Liver (tissue), 3 donors: ENCODE measurements around the gene F2R.

ENCODE experiments used
- ATF3 ChIP-seq: IDR thresholded peaks from 2 replicates; pipeline ENCODE4 v1.6.1; 2016; ENCODE audit warnings: antibody characterized with exemption
- CTCF ChIP-seq: fragments of 150-350 bp; IDR thresholded peaks from 2 replicates; pipeline ENCODE4 v1.5.1; 2017; ENCODE audit warnings: improper control_type of control experiment, low read depth, low read length; ENCODE audit not compliant: missing input control
- GABPA ChIP-seq, 2 donors: IDR thresholded peaks in 1 of 2; conservative IDR thresholded peaks in 1 of 2; 2 replicates each; pipeline ENCODE4 v1.6.1; 2016; ENCODE audit warnings: antibody characterized with exemption in 2 of 2, mild to moderate bottlenecking in 1 of 2, moderate library complexity in 1 of 2
- HNF4A ChIP-seq, 2 donors: conservative IDR thresholded peaks; 2 replicates each; pipeline ENCODE4 v1.6.1; 2016; ENCODE audit warnings: antibody characterized with exemption in 2 of 2, mild to moderate bottlenecking in 2 of 2
- HNF4G ChIP-seq: IDR thresholded peaks from 2 replicates; pipeline ENCODE4 v1.6.1; 2016; ENCODE audit warnings: antibody characterized with exemption
- MAX ChIP-seq: IDR thresholded peaks from 2 replicates; pipeline ENCODE4 v1.6.1; 2016; ENCODE audit warnings: antibody characterized with exemption
- RAD21 ChIP-seq, 2 donors: IDR thresholded peaks; 2 replicates each; pipeline ENCODE4 v1.6.1; 2016; ENCODE audit warnings: antibody characterized with exemption in 2 of 2, mild to moderate bottlenecking in 2 of 2
- REST ChIP-seq: IDR thresholded peaks from 2 replicates; pipeline ENCODE4 v1.6.1; 2016; ENCODE audit warnings: antibody characterized with exemption, mild to moderate bottlenecking
- SP1 ChIP-seq: IDR thresholded peaks from 2 replicates; pipeline ENCODE4 v1.6.1; 2018; ENCODE audit warnings: antibody characterized with exemption, mild to moderate bottlenecking
- TAF1 ChIP-seq: conservative IDR thresholded peaks from 2 replicates; pipeline ENCODE4 v1.6.1; 2016; ENCODE audit warnings: antibody characterized with exemption, mild to moderate bottlenecking
- YY1 ChIP-seq: IDR thresholded peaks from 2 replicates; pipeline ENCODE4 v1.6.1; 2016; ENCODE audit warnings: antibody characterized with exemption, mild to moderate bottlenecking
- ZBTB33 ChIP-seq: IDR thresholded peaks from 2 replicates; pipeline ENCODE4 v1.6.1; 2016; ENCODE audit warnings: antibody characterized with exemption
- donor health status: healthy.
- donor health status: healthy.

- TF ChIP-seq CTCF: no peak
- no peak for TF ChIP-seq MAX
- TF ChIP-seq YY1: no peak
- TF ChIP-seq REST: no peak
- no peak for TF ChIP-seq HNF4A (conservative IDR thresholded peaks at IDR 0.05)
- TF ChIP-seq HNF4G: no peak
- no peak for TF ChIP-seq ZBTB33
- TF ChIP-seq TAF1: no peak
- TF ChIP-seq GABPA (IDR thresholded peaks at IDR 0.05 in 1 of 2, conservative IDR thresholded peaks at IDR 0.05 in 1 of 2): no peak
- TF ChIP-seq RAD21 (IDR thresholded peaks at IDR 0.05): no peak
- no peak for TF ChIP-seq ATF3
- no peak for TF ChIP-seq SP1
Measured at GRCh38 chr5:76682387-76682786, 33.5 kb upstream of the F2R start.
